Subcutaneous adipose tissue (tissue), 4 donors: ENCODE data around the gene SLC47A2. TPM values are rescaled to one million over a fixed set of nuclear protein-coding genes. Genes with fewer than 3 reads are reported as not detected.

ENCODE experiments used
- CTCF ChIP-seq: fragments of 450-650 bp; IDR thresholded peaks from one replicate; pipeline ENCODE4 v1.5.1; 2016; ENCODE audit warnings: low read depth, mild to moderate bottlenecking, control low read depth, antibody characterized with exemption, moderate library complexity
- total RNA-seq, 4 donors: library from RNA; depleted of rRNA; stranded (reverse); fragments of >200 nt; gene quantifications; one replicate each; pipeline ENCODE4 v1.1.0, GENCODE V29; 2016

SLC47A2 gene
- total RNA-seq, 4 donors from 2014 or later, result not detected

GRCh38 chr17:19703828-19704613 is 12.4 kb downstream of the SLC47A2 start:
- no peak for TF ChIP-seq CTCF

- TF ChIP-seq CTCF, result no peak
Measured at GRCh38 chr17:19703106-19703827, 13.1 kb downstream of the SLC47A2 start.

- no peak for TF ChIP-seq CTCF
Measured at GRCh38 chr17:19702217-19702641, 14.2 kb downstream of the SLC47A2 start.

- no peak for TF ChIP-seq CTCF
Measured at GRCh38 chr17:19686400-19687090, 29.8 kb downstream of the SLC47A2 start.

- no peak for TF ChIP-seq CTCF
Measured at GRCh38 chr17:19683117-19683516, 33.3 kb downstream of the SLC47A2 start.

- no peak for TF ChIP-seq CTCF
Measured at GRCh38 chr17:19678581-19679453, 37.6 kb downstream of the SLC47A2 start.
